LNCaP clone FGC (cell line): ENCODE data around the gene TP53RK.

Source experiments
- DNase-seq: peaks from one replicate; pipeline ENCODE4 v3.0.0-alpha.2; 2011; ENCODE audit warnings: low read depth
- H3K4me3 ChIP-seq: 2 replicates; pipeline ENCODE4 v1.5.1; 2011; ENCODE audit warnings: mild to moderate bottlenecking, low read depth, low read length, control low read depth
- CTCF ChIP-seq: IDR thresholded peaks from 2 replicates; pipeline ENCODE4 v1.5.1; 2012; ENCODE audit warnings: mild to moderate bottlenecking; ENCODE audit not compliant: control insufficient read depth, insufficient read depth; ENCODE audit errors: extremely low read depth

TP53RK gene

GRCh38 chr20:46661659-46662058 lies 27.6 kb downstream of the TP53RK start:
- DNase-seq = no peak
- TF ChIP-seq CTCF = no peak
- H3K4me3 ChIP-seq = no peak overlapping the region

- DNase-seq = no peak
- TF ChIP-seq CTCF = no peak
These were observed 28.8 kb downstream of the TP53RK start for GRCh38 chr20:46660487-46660886.

GRCh38 chr20:46657618-46658017 lies 31.6 kb downstream of the TP53RK start:
- no peak for DNase-seq
- no peak overlapping the region for H3K4me3 ChIP-seq
- no peak for TF ChIP-seq CTCF

More at GRCh38 chr20:46660487-46660886, 28.8 kb downstream of the TP53RK start:
- H3K4me3 ChIP-seq = no peak overlapping the region

- no peak for TF ChIP-seq CTCF
- DNase-seq = no peak
- H3K4me3 ChIP-seq = no peak overlapping the region
These were observed 32.1 kb downstream of the TP53RK start for GRCh38 chr20:46657137-46657536.

- no peak overlapping the region for H3K4me3 ChIP-seq
- DNase-seq = no peak
- no peak for TF ChIP-seq CTCF
These were observed 36.5 kb downstream of the TP53RK start for GRCh38 chr20:46652699-46653098.

- no peak for DNase-seq
These were observed 37.9 kb downstream of the TP53RK start, which contains the start of gene SLC13A3 for GRCh38 chr20:46651091-46651962. Gene SLC13A3 (minus strand): TSS chr20:46651459. CDS start chr20:46651421, 38 bp downstream.

More at GRCh38 chr20:46651091-46651962, 37.9 kb downstream of the TP53RK start, which contains the start of gene SLC13A3:
- TF ChIP-seq CTCF = no peak
- no peak within 1 kb of the TSS for H3K4me3 ChIP-seq
